Right lobe of liver (tissue), 6 donors: ENCODE results near the gene POU2F1. TPM values are rescaled to one million over a fixed set of nuclear protein-coding genes. Genes with fewer than 3 reads are reported as not detected.

Source experiments
- ATAC-seq, 4 donors: fragments of 200-7000 bp; cut with Tn5 transposase; one replicate each; pipeline ENCODE4 v1.9.1; 2020; ENCODE audit warnings: mild to moderate bottlenecking in 4 of 4, moderate library complexity in 4 of 4
- DNase-seq, 3 donors: peaks; one replicate each; pipeline ENCODE4 v3.0.0-alpha.2; 2020
- H3K27ac ChIP-seq, 3 donors: fragments of 200-600 bp; one replicate each; pipeline ENCODE4 v1.8.0; 2022
- H3K27me3 ChIP-seq, 2 donors: fragments of 200-600 bp; one replicate each; pipeline ENCODE4 v1.8.0; 2022
- H3K36me3 ChIP-seq, 4 donors: fragments of 200-600 bp; sonication (generic) in 1 of 4; one replicate each; pipeline versions ENCODE4 v1.5.1 to v1.8.0; 2017 to 2022; ENCODE audit warnings: control low read depth in 1 of 4
- H3K4me1 ChIP-seq, 4 donors: fragments of 200-600 bp; sonication (generic) in 1 of 4; one replicate each; pipeline versions ENCODE4 v1.5.1 to v1.8.0; 2017 to 2022; ENCODE audit warnings: control low read depth in 1 of 4
- H3K4me3 ChIP-seq, 3 donors: fragments of 200-600 bp; one replicate each; pipeline ENCODE4 v1.8.0; 2022
- H3K9me3 ChIP-seq, 4 donors: fragments of 200-600 bp; sonication (generic) in 1 of 4; one replicate each; pipeline versions ENCODE4 v1.5.1 to v1.8.0; 2017 to 2022; ENCODE audit warnings: control low read depth in 1 of 4
- CTCF ChIP-seq, 4 donors: fragments of 200-600 bp in 3 of 4; fragments of 450-650 bp in 1 of 4; IDR thresholded peaks; one replicate each; pipeline versions ENCODE4 v1.5.1 to v1.8.0; 2016 to 2022; ENCODE audit warnings: antibody characterized with exemption in 4 of 4, mild to moderate bottlenecking in 2 of 4
- POLR2A ChIP-seq: fragments of 450-650 bp; IDR thresholded peaks from one replicate; pipeline ENCODE4 v1.6.1; 2017; ENCODE audit warnings: antibody characterized with exemption, mild to moderate bottlenecking
- WGBS: methylation state at CpG from one replicate; pipeline ENCODE4 v1.1.6; 2018; ENCODE audit warnings: low coverage, low lambda C conversion rate; ENCODE audit not compliant: insufficient coverage; ENCODE audit errors: missing lambda C conversion rate; 5-methylcytosine and 5-hydroxymethylcytosine counted together
- intact Hi-C, 2 donors: fragments of 100-400 bp; cut with DNase I; formaldehyde crosslinking; loops; one replicate each; pipeline versions ENCODE4 v1.11.2 to v1.14.1; 2022
- total RNA-seq, 6 experiments: library from RNA; depleted of rRNA in 2 of 6; stranded (reverse); fragments of >200 nt in 2 of 6; fragmentation: NEBNext Ultra II Directional in 3 of 6; extraction: Animal tissue kit (Norgen Biotek cat#: 25700) in 3 of 6; gene quantifications; one replicate each; pipeline versions ENCODE4 v1.1.0 to v1.2.4, GENCODE V29; 2016 to 2023
- donor health status: DM: no; HTN: yes; CAD: no.
- donor health status: DM: no; HTN: no; CAD: no.
- donor health status: DM: no; HTN: no; CAD: no.
- donor health status: DM: no; HTN: yes; CAD: no.
- donor health status: DM: no; HTN: yes; CAD: no.

POU2F1 gene
- total RNA-seq, 6 experiments from 2014 or later, result 4.8 to 10.3 (median 6.2) TPM

- TF ChIP-seq CTCF (IDR thresholded peaks at IDR 0.05) (no peak), POLR2A (no peak)
- intact Hi-C loops, result no loop called here
- H3K9me3 ChIP-seq, result no peaks in the 10 kb centered on the region
- DNase-seq (no peak), ATAC-seq (no peak)
- H3K36me3 ChIP-seq, result peaks cover 0 to 3% (median 1%) of the 10 kb centered on the region in 4 donors
- 97% methylated on average over 4 of the region's 4 CpGs for WGBS
- no peak overlapping the region for H3K4me3 ChIP-seq
- no peaks in the 10 kb centered on the region for H3K27me3 ChIP-seq
- H3K4me1 ChIP-seq, result no peaks in the 10 kb centered on the region
- H3K27ac ChIP-seq, result no peak overlapping the region
These were observed 150.3 kb downstream of the POU2F1 start for GRCh38 chr1:167371030-167371429.

- no peak for TF ChIP-seq POLR2A
- no peak for TF ChIP-seq CTCF (IDR thresholded peaks at IDR 0.05)
- Histone ChIP-seq H3K27ac (no peak overlapping the region), H3K4me3 (no peak overlapping the region), H3K9me3 (no peaks in the 10 kb centered on the region), H3K36me3 (peaks cover 0 to 11% (median 0%) of the 10 kb centered on the region in 4 donors), H3K27me3 (no peaks in the 10 kb centered on the region), H3K4me1 (no peaks in the 10 kb centered on the region)
- 86% methylated on average over 1 of the region's 1 CpG for WGBS
- intact Hi-C loops, result no loop called here
- no peak for DNase-seq
- no peak for ATAC-seq
These were observed 152.7 kb downstream of the POU2F1 start for GRCh38 chr1:167373398-167373797.

- ATAC-seq, result no peak
- no peaks in the 10 kb centered on the region for H3K27me3 ChIP-seq
These were observed 153.3 kb downstream of the POU2F1 start for GRCh38 chr1:167373986-167374385.

GRCh38 chr1:167375949-167376348, 155.3 kb downstream of the POU2F1 start:
- H3K27ac ChIP-seq, result no peak overlapping the region
- DNase-seq, result no peak
- H3K36me3 ChIP-seq, result peaks cover 0 to 11% (median 0%) of the 10 kb centered on the region in 4 donors
- H3K27me3 ChIP-seq, result no peaks in the 10 kb centered on the region
- no peak overlapping the region for H3K4me3 ChIP-seq
- TF ChIP-seq CTCF (IDR thresholded peaks at IDR 0.05) (no peak), POLR2A (no peak)
- H3K9me3 ChIP-seq, result no peaks in the 10 kb centered on the region
- H3K4me1 ChIP-seq, result no peaks in the 10 kb centered on the region
- intact Hi-C loops, result no loop called here
- ATAC-seq, result no peak
- WGBS, result 91% methylated on average over 5 of the region's 5 CpGs

More at GRCh38 chr1:167373986-167374385, 153.3 kb downstream of the POU2F1 start:
- 100% methylated on average over 2 of the region's 6 CpGs for WGBS
- Histone ChIP-seq H3K4me3 (no peak overlapping the region), H3K4me1 (no peaks in the 10 kb centered on the region), H3K36me3 (peaks cover 0 to 11% (median 0%) of the 10 kb centered on the region in 4 donors), H3K9me3 (no peaks in the 10 kb centered on the region), H3K27ac (no peak overlapping the region)
- TF ChIP-seq CTCF (IDR thresholded peaks at IDR 0.05) (no peak), POLR2A (no peak)
- intact Hi-C loops, result no loop called here
- DNase-seq, result no peak
